ENCODE measurements around the gene CDC23. TPM values are rescaled to one million over a fixed set of nuclear protein-coding genes. Genes with fewer than 3 reads are reported as not detected.

CDC23 gene
- total RNA-seq, 2 experiments from 2014 or later: 45.0 to 46.7 TPM

DNA sequence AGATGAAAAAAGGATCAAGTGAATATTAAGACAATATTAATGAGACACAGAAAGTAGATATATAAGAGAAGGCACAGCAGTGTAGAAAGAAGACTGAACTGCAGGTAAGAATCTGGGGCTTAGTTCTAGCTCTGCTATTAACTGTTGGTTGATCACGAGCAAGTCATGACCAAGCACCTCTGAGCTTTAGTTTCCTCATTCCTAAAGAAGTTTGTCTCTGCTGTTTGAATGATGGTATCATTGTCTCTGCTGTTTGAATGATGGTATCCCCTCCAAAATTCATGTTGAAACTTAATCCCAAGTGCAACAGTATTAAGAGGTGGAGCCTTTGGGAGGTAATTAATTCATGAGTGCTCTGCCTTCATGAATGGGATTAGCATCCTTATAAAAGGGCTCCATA lies 71.4 kb downstream of the CDC23 start:
- no TSS peak for BruUV-seq (replicated peaks)
- TF ChIP-seq, protein P1, sequence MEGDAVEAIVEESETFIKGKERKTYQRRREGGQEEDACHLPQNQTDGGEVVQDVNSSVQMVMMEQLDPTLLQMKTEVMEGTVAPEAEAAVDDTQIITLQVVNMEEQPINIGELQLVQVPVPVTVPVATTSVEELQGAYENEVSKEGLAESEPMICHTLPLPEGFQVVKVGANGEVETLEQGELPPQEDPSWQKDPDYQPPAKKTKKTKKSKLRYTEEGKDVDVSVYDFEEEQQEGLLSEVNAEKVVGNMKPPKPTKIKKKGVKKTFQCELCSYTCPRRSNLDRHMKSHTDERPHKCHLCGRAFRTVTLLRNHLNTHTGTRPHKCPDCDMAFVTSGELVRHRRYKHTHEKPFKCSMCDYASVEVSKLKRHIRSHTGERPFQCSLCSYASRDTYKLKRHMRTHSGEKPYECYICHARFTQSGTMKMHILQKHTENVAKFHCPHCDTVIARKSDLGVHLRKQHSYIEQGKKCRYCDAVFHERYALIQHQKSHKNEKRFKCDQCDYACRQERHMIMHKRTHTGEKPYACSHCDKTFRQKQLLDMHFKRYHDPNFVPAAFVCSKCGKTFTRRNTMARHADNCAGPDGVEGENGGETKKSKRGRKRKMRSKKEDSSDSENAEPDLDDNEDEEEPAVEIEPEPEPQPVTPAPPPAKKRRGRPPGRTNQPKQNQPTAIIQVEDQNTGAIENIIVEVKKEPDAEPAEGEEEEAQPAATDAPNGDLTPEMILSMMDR (conservative IDR thresholded peaks at IDR 0.05; ENCODE audit: low read length): no peak
- no peak for TF ChIP-seq EZH2phosphoT487 (IDR thresholded peaks at IDR 0.05; ENCODE audit: borderline replicate concordance, low read depth, low read length)
- intact Hi-C loops (cut with micrococcal nuclease; ENCODE audit: unreplicated experiment): no loop called here
- Histone ChIP-seq H3K36me3 (ENCODE audit: insufficient read depth, low read length) (no peaks in the 10 kb centered on the region), H3K4me3 (ENCODE audit: low read depth, low read length, poor library complexity, severe bottlenecking) (no peak overlapping the region), H3K27ac (ENCODE audit: low read depth, low read length, poor library complexity, severe bottlenecking) (no peak overlapping the region), H4K20me1 (ENCODE audit: insufficient read depth, low read length) (no peaks in the 10 kb centered on the region), H2AFZ (ENCODE audit: low read length) (no peak overlapping the region), H3K4me1 (ENCODE audit: insufficient read depth, low read length, poor library complexity, severe bottlenecking) (no peaks in the 10 kb centered on the region), H3K79me2 (ENCODE audit: insufficient read depth, low read depth, low read length) (no peaks in the 10 kb centered on the region), H3K9me3 (ENCODE audit: low read length) (no peaks in the 10 kb centered on the region), H3K4me2 (ENCODE audit: low read length) (no peak overlapping the region), H3K9me2 (ENCODE audit: insufficient read depth, low read length) (no peaks in the 10 kb centered on the region)
- CTCF ChIA-PET (ENCODE audit: unreplicated experiment): no interaction called here
- POLR2A ChIA-PET: interaction anchor here (0.6 to 0.7 kb wide), 2 partner anchors 24 to 43 kb away, joined by 3 to 5 read pairs; no protein-coding TSS in a partner anchor
- DNase-seq (ENCODE audit: low spot score): no peak

DNA sequence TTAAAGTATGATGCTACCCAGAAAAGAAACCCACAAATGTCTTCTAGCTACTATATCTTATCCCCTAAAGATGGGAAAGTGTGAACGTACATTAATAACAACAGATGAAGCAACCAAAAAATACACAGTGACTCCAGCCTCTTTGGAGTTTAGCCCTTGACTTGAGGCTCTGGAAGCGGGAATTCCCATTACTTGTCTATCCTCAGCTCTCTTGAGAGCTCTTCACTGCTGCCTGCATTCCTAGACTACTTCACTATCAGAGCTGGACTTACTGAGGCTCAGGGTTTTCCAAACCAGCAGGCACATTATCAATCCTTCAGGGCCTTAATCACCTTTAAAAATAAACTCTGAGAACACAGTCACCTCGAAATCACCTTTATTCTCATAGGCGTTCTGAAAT lies 72.9 kb downstream of the CDC23 start:
- Histone ChIP-seq H3K9me2 (ENCODE audit: insufficient read depth, low read length) (no peaks in the 10 kb centered on the region), H3K79me2 (ENCODE audit: insufficient read depth, low read depth, low read length) (no peaks in the 10 kb centered on the region), H3K4me1 (ENCODE audit: insufficient read depth, low read length, poor library complexity, severe bottlenecking) (no peaks in the 10 kb centered on the region), H3K36me3 (ENCODE audit: insufficient read depth, low read length) (no peaks in the 10 kb centered on the region), H3K4me3 (ENCODE audit: low read depth, low read length, poor library complexity, severe bottlenecking) (no peak overlapping the region), H3K4me2 (ENCODE audit: low read length) (no peak overlapping the region), H4K20me1 (ENCODE audit: insufficient read depth, low read length) (no peaks in the 10 kb centered on the region), H3K27ac (ENCODE audit: low read depth, low read length, poor library complexity, severe bottlenecking) (no peak overlapping the region), H3K9me3 (ENCODE audit: low read length) (no peaks in the 10 kb centered on the region), H2AFZ (ENCODE audit: low read length) (no peak overlapping the region)
- intact Hi-C loops (cut with micrococcal nuclease; ENCODE audit: unreplicated experiment): no loop called here
- BruUV-seq (replicated peaks): no TSS peak
- ChIA-PET POLR2A (interaction anchor here (0.6 to 1.0 kb wide), 3 partner anchors 11 to 155 kb away, joined by 3 to 4 read pairs (median 3); no protein-coding TSS in a partner anchor), CTCF (ENCODE audit: unreplicated experiment) (no interaction called here)
- DNase-seq (ENCODE audit: low spot score): no peak
- no peak for TF ChIP-seq EZH2phosphoT487 (IDR thresholded peaks at IDR 0.05; ENCODE audit: borderline replicate concordance, low read depth, low read length)
- TF ChIP-seq, protein P1 (conservative IDR thresholded peaks at IDR 0.05; ENCODE audit: low read length): no peak

DNA sequence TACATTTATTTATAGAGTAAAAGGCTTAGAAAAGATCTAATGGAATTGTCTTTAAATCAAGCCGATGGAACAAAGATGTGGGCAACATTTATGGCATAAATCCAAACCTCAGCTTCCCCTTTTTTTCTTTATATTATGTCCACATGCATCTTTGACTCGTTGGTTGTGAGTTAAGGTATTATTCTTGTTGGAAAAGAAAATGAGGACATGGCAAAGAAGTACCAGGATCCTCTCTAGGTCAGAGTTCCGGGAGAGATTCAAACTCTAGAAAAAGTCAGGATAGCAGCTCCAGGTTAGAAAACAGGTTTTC lies 73.4 kb downstream of the CDC23 start:
- Histone ChIP-seq H3K9me2 (ENCODE audit: insufficient read depth, low read length) (no peaks in the 10 kb centered on the region), H3K4me1 (ENCODE audit: insufficient read depth, low read length, poor library complexity, severe bottlenecking) (no peaks in the 10 kb centered on the region), H3K4me2 (ENCODE audit: low read length) (no peak overlapping the region), H3K9me3 (ENCODE audit: low read length) (no peaks in the 10 kb centered on the region), H2AFZ (ENCODE audit: low read length) (no peak overlapping the region), H4K20me1 (ENCODE audit: insufficient read depth, low read length) (no peaks in the 10 kb centered on the region), H3K36me3 (ENCODE audit: insufficient read depth, low read length) (no peaks in the 10 kb centered on the region), H3K4me3 (ENCODE audit: low read depth, low read length, poor library complexity, severe bottlenecking) (no peak overlapping the region), H3K27ac (ENCODE audit: low read depth, low read length, poor library complexity, severe bottlenecking) (no peak overlapping the region), H3K79me2 (ENCODE audit: insufficient read depth, low read depth, low read length) (no peaks in the 10 kb centered on the region)
- TF ChIP-seq, protein P1 (conservative IDR thresholded peaks at IDR 0.05; ENCODE audit: low read length): no peak
- TF ChIP-seq EZH2phosphoT487 (IDR thresholded peaks at IDR 0.05; ENCODE audit: borderline replicate concordance, low read depth, low read length): no peak
- intact Hi-C loops (cut with micrococcal nuclease; ENCODE audit: unreplicated experiment): no loop called here
- ChIA-PET CTCF (ENCODE audit: unreplicated experiment) (no interaction called here), POLR2A (interaction anchor here (0.6 to 1.0 kb wide), 3 partner anchors 10 to 155 kb away, joined by 3 read pairs; no protein-coding TSS in a partner anchor)
- no TSS peak for BruUV-seq (replicated peaks)
- no peak for DNase-seq (ENCODE audit: low spot score)
